Lower leg skin (tissue), 4 donors: ENCODE measurements around the gene RGS7. TPM values are rescaled to one million over a fixed set of nuclear protein-coding genes. Genes with fewer than 3 reads are reported as not detected.

Experiments
- DNase-seq, 2 donors: peaks; one replicate each; pipeline ENCODE4 v3.0.0-alpha.2; 2019; ENCODE audit warnings: low spot score in 2 of 2
- H3K4me3 ChIP-seq: fragments of 200-600 bp; sonication (generic); 2 replicates; pipeline ENCODE4 v1.5.1; 2017; ENCODE audit warnings: mild to moderate bottlenecking, low read depth; ENCODE audit not compliant: poor library complexity, severe bottlenecking
- CTCF ChIP-seq, 3 donors: fragments of 450-650 bp; IDR thresholded peaks; one replicate each; pipeline ENCODE4 v1.5.1; 2016; ENCODE audit warnings: antibody characterized with exemption in 3 of 3, mild to moderate bottlenecking in 3 of 3, moderate library complexity in 2 of 3
- POLR2A ChIP-seq, 2 donors: fragments of 450-650 bp; IDR thresholded peaks; one replicate each; pipeline ENCODE4 v1.6.1; 2016 to 2017; ENCODE audit warnings: antibody characterized with exemption in 2 of 2, mild to moderate bottlenecking in 1 of 2, moderate library complexity in 1 of 2
- WGBS, 2 donors: methylation state at CpG; one replicate each; pipeline ENCODE4 v1.1.5; 2018; 5-methylcytosine and 5-hydroxymethylcytosine counted together
- intact Hi-C: fragments of 100-400 bp; cut with DNase I; formaldehyde crosslinking; loops from one replicate; pipeline ENCODE4 v1.15.0; 2023; ENCODE audit warnings: low total_unique reads
- total RNA-seq, 4 donors: library from RNA; depleted of rRNA; stranded (reverse); fragments of >200 nt; gene quantifications; one replicate each; pipeline ENCODE4 v1.1.0, GENCODE V29; 2016

The RGS7 gene
- total RNA-seq, 4 donors from 2014 or later, result not detected

- 94 to 98% methylated on average over 2 of the region's 2 CpGs for WGBS, 2 donors
- no peak for DNase-seq
- TF ChIP-seq CTCF (IDR thresholded peaks at IDR 0.05), result no peak
- no peak for TF ChIP-seq POLR2A (IDR thresholded peaks at IDR 0.05)
- H3K4me3 ChIP-seq, result no peak overlapping the region
- intact Hi-C loops, result no loop called here
These were observed 535.1 kb downstream of the RGS7 start for GRCh38 chr1:240821925-240822324.

GRCh38 chr1:240820816-240821215 is 536.2 kb downstream of the RGS7 start:
- intact Hi-C loops, result no loop called here
- no peak for DNase-seq
- H3K4me3 ChIP-seq, result no peak overlapping the region
- WGBS, 2 donors, result 52 to 75% methylated on average over 3 of the region's 3 CpGs
- no peak for TF ChIP-seq POLR2A (IDR thresholded peaks at IDR 0.05)
- TF ChIP-seq CTCF (IDR thresholded peaks at IDR 0.05), result no peak

GRCh38 chr1:240816472-240816871 is 540.5 kb downstream of the RGS7 start:
- H3K4me3 ChIP-seq, result no peak overlapping the region
- WGBS, 2 donors, result 59 to 68% methylated on average over 2 of the region's 2 CpGs
- DNase-seq, result no peak
- no peak for TF ChIP-seq CTCF (IDR thresholded peaks at IDR 0.05)
- no peak for TF ChIP-seq POLR2A (IDR thresholded peaks at IDR 0.05)
- intact Hi-C loops, result no loop called here

- TF ChIP-seq POLR2A (IDR thresholded peaks at IDR 0.05) (no peak), CTCF (IDR thresholded peaks at IDR 0.05) (no peak)
- WGBS, 2 donors, result 90% methylated on average over 2 of the region's 2 CpGs
- intact Hi-C loops, result no loop called here
- H3K4me3 ChIP-seq, result no peak overlapping the region
- no peak for DNase-seq
These were observed 543.3 kb downstream of the RGS7 start for GRCh38 chr1:240813720-240814119.

- intact Hi-C loops, result no loop called here
- no peak overlapping the region for H3K4me3 ChIP-seq
- TF ChIP-seq POLR2A (IDR thresholded peaks at IDR 0.05), result no peak
- TF ChIP-seq CTCF (IDR thresholded peaks at IDR 0.05), result no peak
- 56 to 60% methylated on average over 2 of the region's 2 CpGs for WGBS, 2 donors
- no peak for DNase-seq
These were observed 545.7 kb downstream of the RGS7 start for GRCh38 chr1:240811256-240811655.

- DNase-seq, result no peak
- WGBS, 2 donors, result 60 to 65% methylated on average over 1 of the region's 1 CpG
- TF ChIP-seq POLR2A (IDR thresholded peaks at IDR 0.05), result no peak
- no peak for TF ChIP-seq CTCF (IDR thresholded peaks at IDR 0.05)
- H3K4me3 ChIP-seq, result no peak overlapping the region
- intact Hi-C loops, result no loop called here
These were observed 548.6 kb downstream of the RGS7 start for GRCh38 chr1:240808381-240808780.
